IPS-18c (cell line): Measurements from ENCODE around the gene COL8A1.
"Not testable (repeated sequence)": the region's sequence is repeated elsewhere in the genome, so short reads cannot be mapped to it uniquely, and the experiment has no call there.

Experiments used
- H3K4me3 ChIP-seq: 2 replicates; pipeline ENCODE4 v1.7.0; 2013; ENCODE audit warnings: low read depth, mild to moderate bottlenecking, low read length, moderate library complexity; ENCODE audit not compliant: insufficient read depth
- H3K9me3 ChIP-seq: one replicate; pipeline ENCODE4 v1.6.1; 2013; ENCODE audit warnings: mild to moderate bottlenecking, low read length, moderate library complexity; ENCODE audit not compliant: control insufficient read depth, insufficient read depth

COL8A1 gene

GRCh38 chr3:99638167-99638948 is at the start of gene COL8A1:
Gene COL8A1, plus strand, starts transcription at chr3:99638594. Its CDS starts 152,089 bp downstream, at chr3:99790683.
- Histone ChIP-seq H3K9me3 (no peaks in the 10 kb centered on the region), H3K4me3 (peak within 1 kb of the TSS; percentile 50)

GRCh38 chr3:99589168-99589567 is 49.2 kb upstream of the COL8A1 start:
- not testable (repeated sequence) for H3K4me3 ChIP-seq, H3K9me3 ChIP-seq

- Histone ChIP-seq H3K4me3 (no peak overlapping the region), H3K9me3 (no peaks in the 10 kb centered on the region)
Measured at GRCh38 chr3:99599894-99600293, 38.5 kb upstream of the COL8A1 start.

GRCh38 chr3:99601515-99601914 is 36.9 kb upstream of the COL8A1 start:
- H3K4me3 ChIP-seq = no peak overlapping the region
- no peaks in the 10 kb centered on the region for H3K9me3 ChIP-seq

- H3K4me3 ChIP-seq = no peak overlapping the region
Measured at GRCh38 chr3:99602183-99602582, 36.2 kb upstream of the COL8A1 start.

GRCh38 chr3:99607151-99607550 is 31.2 kb upstream of the COL8A1 start:
- Histone ChIP-seq H3K9me3 (no peaks in the 10 kb centered on the region), H3K4me3 (no peak overlapping the region)

More at GRCh38 chr3:99602183-99602582, 36.2 kb upstream of the COL8A1 start:
- H3K9me3 ChIP-seq = no peaks in the 10 kb centered on the region

GRCh38 chr3:99614768-99615167 is 23.6 kb upstream of the COL8A1 start:
- Histone ChIP-seq H3K4me3 (no peak overlapping the region), H3K9me3 (no peaks in the 10 kb centered on the region)

- Histone ChIP-seq H3K9me3 (no peaks in the 10 kb centered on the region), H3K4me3 (no peak overlapping the region)
Measured at GRCh38 chr3:99620077-99620767, 18.2 kb upstream of the COL8A1 start.

GRCh38 chr3:99620976-99621375 is 17.4 kb upstream of the COL8A1 start:
- Histone ChIP-seq H3K4me3 (no peak overlapping the region), H3K9me3 (no peaks in the 10 kb centered on the region)

GRCh38 chr3:99624496-99625236 is 13.7 kb upstream of the COL8A1 start:
- H3K4me3 ChIP-seq = no peak overlapping the region

GRCh38 chr3:99625237-99625622 is 13.2 kb upstream of the COL8A1 start:
- H3K9me3 ChIP-seq = no peaks in the 10 kb centered on the region
- no peak overlapping the region for H3K4me3 ChIP-seq

More at GRCh38 chr3:99624496-99625236, 13.7 kb upstream of the COL8A1 start:
- no peaks in the 10 kb centered on the region for H3K9me3 ChIP-seq

- Histone ChIP-seq H3K4me3 (no peak overlapping the region), H3K9me3 (no peaks in the 10 kb centered on the region)
Measured at GRCh38 chr3:99625643-99626416, 12.6 kb upstream of the COL8A1 start.

- no peak overlapping the region for H3K4me3 ChIP-seq
- no peaks in the 10 kb centered on the region for H3K9me3 ChIP-seq
Measured at GRCh38 chr3:99626417-99626788, 12.0 kb upstream of the COL8A1 start.

- Histone ChIP-seq H3K9me3 (no peaks in the 10 kb centered on the region), H3K4me3 (no peak overlapping the region)
Measured at GRCh38 chr3:99627062-99627826, 11.2 kb upstream of the COL8A1 start.

GRCh38 chr3:99630815-99631214 is 7.6 kb upstream of the COL8A1 start:
- Histone ChIP-seq H3K4me3 (no peak overlapping the region), H3K9me3 (no peaks in the 10 kb centered on the region)

- H3K4me3 ChIP-seq = no peak overlapping the region
Measured at GRCh38 chr3:99633887-99634558, 4.4 kb upstream of the COL8A1 start.

More at GRCh38 chr3:99633887-99634558, 4.4 kb upstream of the COL8A1 start:
- H3K9me3 ChIP-seq = no peaks in the 10 kb centered on the region
